ENCODE data around the gene EFCAB5. TPM values are rescaled to one million over a fixed set of nuclear protein-coding genes. Genes with fewer than 3 reads are reported as not detected.

Gene EFCAB5
- total and polyA plus RNA-seq, 2 experiments from 2014 or later, result 0.27 to 0.48 TPM

DNA sequence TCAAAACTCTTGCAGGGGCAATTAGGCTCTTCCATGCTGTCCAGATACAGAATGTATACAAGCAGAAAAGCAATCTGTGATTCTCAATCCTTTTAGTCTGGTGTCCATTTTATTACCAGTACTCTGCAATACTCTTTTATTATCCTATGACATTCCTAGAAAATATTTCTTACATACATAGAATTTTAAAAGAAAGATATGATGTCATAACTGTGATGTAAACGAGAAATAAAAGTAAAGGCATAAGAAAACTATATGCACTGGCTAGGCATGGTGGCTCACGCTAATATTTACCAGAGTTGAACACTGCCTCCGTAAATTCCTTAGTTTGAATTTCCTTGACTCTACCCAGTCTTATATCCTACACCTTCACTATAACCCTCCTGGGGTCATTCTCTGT is 55.0 kb downstream of the EFCAB5 start:
- Histone ChIP-seq H4K20me1 (ENCODE audit: insufficient read depth, poor library complexity, severe bottlenecking) (no peaks in the 10 kb centered on the region), H3K4me3 (no peak overlapping the region), H3K79me2 (no peaks in the 10 kb centered on the region), H3K27ac (no peak overlapping the region), H3K9me3 (ENCODE audit: low read depth) (no peaks in the 10 kb centered on the region), H3K4me2 (no peak overlapping the region), H3K4me1 (ENCODE audit: insufficient read depth) (peaks cover 2% of the 10 kb centered on the region), H3K9me2 (replicated peaks; ENCODE audit: insufficient read depth) (no peaks in the 10 kb centered on the region), H3K36me3 (replicated peaks; ENCODE audit: insufficient read depth, low read depth) (no peaks in the 10 kb centered on the region), H3K27me3 (no peaks in the 10 kb centered on the region), H2AFZ (no peak overlapping the region)
- DNase-seq (ENCODE audit: low spot score), result no peak
- 89% methylated on average over 3 of the region's 3 CpGs for WGBS (ENCODE audit: low lambda C conversion rate, missing lambda C conversion rate)
- TF ChIP-seq EZH2 (IDR thresholded peaks at IDR 0.05; ENCODE audit: borderline replicate concordance) (no peak), CTCF (IDR thresholded peaks at IDR 0.05; ENCODE audit: poor library complexity) (no peak), EZH2phosphoT487 (IDR thresholded peaks at IDR 0.05; ENCODE audit: low read depth, severe bottlenecking, unreplicated experiment) (no peak)

GRCh38 chr17:30000001-30000754 is 58.7 kb downstream of the EFCAB5 start:
- Histone ChIP-seq H3K4me1 (ENCODE audit: insufficient read depth) (peaks cover 2% of the 10 kb centered on the region), H3K9me3 (ENCODE audit: low read depth) (no peaks in the 10 kb centered on the region), H3K9me2 (replicated peaks; ENCODE audit: insufficient read depth) (no peaks in the 10 kb centered on the region), H3K79me2 (no peaks in the 10 kb centered on the region), H3K27me3 (no peaks in the 10 kb centered on the region), H3K4me2 (no peak overlapping the region), H3K27ac (no peak overlapping the region), H4K20me1 (ENCODE audit: insufficient read depth, poor library complexity, severe bottlenecking) (no peaks in the 10 kb centered on the region), H3K4me3 (no peak overlapping the region), H3K36me3 (replicated peaks; ENCODE audit: insufficient read depth, low read depth) (no peaks in the 10 kb centered on the region), H2AFZ (no peak overlapping the region)
- TF ChIP-seq EZH2phosphoT487 (IDR thresholded peaks at IDR 0.05; ENCODE audit: low read depth, severe bottlenecking, unreplicated experiment), result no peak
- TF ChIP-seq CTCF (IDR thresholded peaks at IDR 0.05; ENCODE audit: poor library complexity), result no peak
- no peak for TF ChIP-seq EZH2 (IDR thresholded peaks at IDR 0.05; ENCODE audit: borderline replicate concordance)
- no peak for DNase-seq (ENCODE audit: low spot score)
- WGBS (ENCODE audit: low lambda C conversion rate, missing lambda C conversion rate), result 70% methylated on average over 3 of the region's 3 CpGs

DNA sequence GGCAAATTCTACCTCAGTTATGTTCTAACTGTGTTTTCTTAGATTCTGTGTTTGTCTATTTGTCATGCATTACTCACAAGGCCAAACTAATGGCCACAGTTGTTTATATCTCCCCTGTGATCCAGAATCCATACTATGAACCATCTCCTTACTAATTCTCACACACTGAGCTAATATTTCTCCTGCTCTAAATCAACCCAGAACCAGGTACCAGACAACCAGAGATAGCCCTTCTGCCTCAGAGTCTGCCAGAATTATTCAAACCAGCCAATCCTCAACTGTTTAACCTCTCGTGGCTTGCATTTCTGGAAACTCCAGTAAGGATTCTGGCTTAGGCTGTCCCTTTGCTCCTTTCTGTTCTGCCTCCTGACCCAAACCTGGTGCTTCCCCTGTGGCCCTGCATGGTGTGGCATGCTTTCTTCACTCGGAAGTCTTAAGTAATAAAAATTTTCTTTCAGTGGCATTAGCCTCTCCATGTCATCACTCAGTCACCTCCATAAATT is 59.4 kb downstream of the EFCAB5 start:
- no peak for DNase-seq (ENCODE audit: low spot score)
- Histone ChIP-seq H4K20me1 (ENCODE audit: insufficient read depth, poor library complexity, severe bottlenecking) (no peaks in the 10 kb centered on the region), H3K9me2 (replicated peaks; ENCODE audit: insufficient read depth) (no peaks in the 10 kb centered on the region), H3K36me3 (replicated peaks; ENCODE audit: insufficient read depth, low read depth) (no peaks in the 10 kb centered on the region), H3K4me3 (no peak overlapping the region), H3K9me3 (ENCODE audit: low read depth) (no peaks in the 10 kb centered on the region), H3K4me1 (ENCODE audit: insufficient read depth) (peaks cover 2% of the 10 kb centered on the region), H3K27ac (no peak overlapping the region), H3K4me2 (no peak overlapping the region), H2AFZ (no peak overlapping the region), H3K79me2 (no peaks in the 10 kb centered on the region), H3K27me3 (no peaks in the 10 kb centered on the region)
- 41% methylated on average over 2 of the region's 2 CpGs for WGBS (ENCODE audit: low lambda C conversion rate, missing lambda C conversion rate)
- no peak for TF ChIP-seq CTCF (IDR thresholded peaks at IDR 0.05; ENCODE audit: poor library complexity)
- no peak for TF ChIP-seq EZH2phosphoT487 (IDR thresholded peaks at IDR 0.05; ENCODE audit: low read depth, severe bottlenecking, unreplicated experiment)
- no peak for TF ChIP-seq EZH2 (IDR thresholded peaks at IDR 0.05; ENCODE audit: borderline replicate concordance)
